ENCODE results near the gene RELA.

The RELA gene

GRCh38 chr11:65658174-65659021 lies 4.3 kb downstream of the RELA start:
- FAIRE-seq (no peak), DNase-seq (ENCODE audit: insufficient read length, low spot score) (no peak)
- TF ChIP-seq POLR2A (IDR thresholded peaks at IDR 0.05; ENCODE audit: low read depth, low read length): no peak

GRCh38 chr11:65657426-65657825 lies 5.3 kb downstream of the RELA start:
- no peak for TF ChIP-seq POLR2A (IDR thresholded peaks at IDR 0.05; ENCODE audit: low read depth, low read length)

GRCh38 chr11:65655570-65656332 lies 7.0 kb downstream of the RELA start:
- TF ChIP-seq POLR2A (IDR thresholded peaks at IDR 0.05; ENCODE audit: low read depth, low read length): no peak
- no peak for FAIRE-seq
- no peak for DNase-seq (ENCODE audit: insufficient read length, low spot score)

More at GRCh38 chr11:65657426-65657825, 5.3 kb downstream of the RELA start:
- FAIRE-seq (no peak), DNase-seq (ENCODE audit: insufficient read length, low spot score) (no peak)

- FAIRE-seq: no peak
- no peak for DNase-seq (ENCODE audit: insufficient read length, low spot score)
- no peak for TF ChIP-seq POLR2A (IDR thresholded peaks at IDR 0.05; ENCODE audit: low read depth, low read length)
Observed at GRCh38 chr11:65654375-65655349, 8.1 kb downstream of the RELA start.

GRCh38 chr11:65653229-65654225 lies 9.2 kb downstream of the RELA start:
- FAIRE-seq (no peak), DNase-seq (ENCODE audit: insufficient read length, low spot score) (no peak)

GRCh38 chr11:65652511-65653228 lies 10.0 kb downstream of the RELA start:
- FAIRE-seq (no peak), DNase-seq (ENCODE audit: insufficient read length, low spot score) (peak; percentile 98)
- TF ChIP-seq POLR2A (IDR thresholded peaks at IDR 0.05; ENCODE audit: low read depth, low read length): peak; percentile 66

More at GRCh38 chr11:65653229-65654225, 9.2 kb downstream of the RELA start:
- TF ChIP-seq POLR2A (IDR thresholded peaks at IDR 0.05; ENCODE audit: low read depth, low read length): no peak

GRCh38 chr11:65651589-65652510 lies 10.9 kb downstream of the RELA start:
- FAIRE-seq (no peak), DNase-seq (ENCODE audit: insufficient read length, low spot score) (no peak)
- no peak for TF ChIP-seq POLR2A (IDR thresholded peaks at IDR 0.05; ENCODE audit: low read depth, low read length)

GRCh38 chr11:65651339-65651588 lies 11.5 kb downstream of the RELA start:
- no peak for DNase-seq (ENCODE audit: insufficient read length, low spot score)
- TF ChIP-seq POLR2A (IDR thresholded peaks at IDR 0.05; ENCODE audit: low read depth, low read length): no peak
- FAIRE-seq: no peak

- FAIRE-seq (no peak), DNase-seq (ENCODE audit: insufficient read length, low spot score) (no peak)
- TF ChIP-seq POLR2A (IDR thresholded peaks at IDR 0.05; ENCODE audit: low read depth, low read length): no peak
Observed at GRCh38 chr11:65650547-65651338, 12.0 kb downstream of the RELA start.
